Left ventricle myocardium superior (tissue), 1 donor: ENCODE data around the gene CST11. TPM values are rescaled to one million over a fixed set of nuclear protein-coding genes. Genes with fewer than 3 reads are reported as not detected.
A peak's percentile ranks its signal among the peaks of the same experiment; 100 is the strongest.

Experiments used
- ATAC-seq: fragments of 200-7000 bp; cut with Tn5 transposase; one replicate; pipeline ENCODE4 v1.9.1; 2020; ENCODE audit warnings: mild to moderate bottlenecking, moderate library complexity
- DNase-seq: peaks from one replicate; pipeline ENCODE4 v3.0.0-alpha.2; 2020
- intact Hi-C: fragments of 100-400 bp; cut with micrococcal nuclease; formaldehyde crosslinking; loops from one replicate; pipeline ENCODE4 v1.11.0; 2022
- total RNA-seq: library from RNA; stranded (reverse); fragmentation: NEBNext Ultra II Directional; extraction: Animal tissue kit (Norgen Biotek cat#: 25700); gene quantifications from one replicate; pipeline ENCODE4 v1.2.1, GENCODE V29; 2021
- donor health status: DM: no; HTN: yes; CAD: no; lungs with severe emphysema.

Gene CST11
- total RNA-seq, 1 donor from 2014 or later: not detected

- DNase-seq (no peak), ATAC-seq (no peak)
- intact Hi-C loops: no loop called here
Measured at GRCh38 chr20:23406880-23407279, 45.8 kb downstream of the CST11 start.

GRCh38 chr20:23404196-23404595 is 48.5 kb downstream of the CST11 start:
- peak; percentile 11 for ATAC-seq
- intact Hi-C loops: no loop called here

GRCh38 chr20:23403751-23404150 is 48.9 kb downstream of the CST11 start:
- intact Hi-C loops: no loop called here
- ATAC-seq: no peak
- no peak for DNase-seq

More at GRCh38 chr20:23404196-23404595, 48.5 kb downstream of the CST11 start:
- no peak for DNase-seq

- intact Hi-C loops: no loop called here
- ATAC-seq (peak; percentile 67), DNase-seq (no peak)
Measured at GRCh38 chr20:23401051-23401450, 51.6 kb downstream of the CST11 start.

Other genes with a start within 250 kb of the CST11 start
- gene NXT1, start 102.1 kb downstream of the CST11 start, total RNA-seq: 6.0 TPM
- 26.7 TPM for gene GZF1, start 90.7 kb downstream of the CST11 start, total RNA-seq
- gene NAPB, start 31.4 kb downstream of the CST11 start, total RNA-seq: 6.0 TPM
- gene CSTL1, start 13.2 kb downstream of the CST11 start, total RNA-seq: not detected
- gene CST8, start 38.2 kb upstream of the CST11 start, total RNA-seq: not detected
- not detected for gene CST9L, start 115.6 kb upstream of the CST11 start, total RNA-seq
- gene CST9, start 153.0 kb upstream of the CST11 start, total RNA-seq: not detected
- gene CST3, start 185.1 kb upstream of the CST11 start, total RNA-seq: 887 TPM
- not detected for gene CST4, start 236.2 kb upstream of the CST11 start, total RNA-seq